MM.1S (cell line): Measurements from ENCODE around the gene SLC23A2.

Source experiments
- DNase-seq: peaks from one replicate; pipeline ENCODE4 v3.0.0-alpha.2; 2015
- H2AFZ ChIP-seq: fragments of 300-600 bp; sonication (generic); 2 replicates; pipeline ENCODE4 v1.6.0; 2016; ENCODE audit warnings: antibody characterized with exemption, low read length
- H3F3A ChIP-seq: fragments of 300-600 bp; sonication (generic); 2 replicates; pipeline ENCODE4 v1.6.1; 2016; ENCODE audit warnings: mild to moderate bottlenecking, antibody characterized with exemption, low read length, moderate library complexity, mixed read lengths; ENCODE audit not compliant: insufficient read depth
- H3K27ac ChIP-seq: fragments of 300-600 bp; sonication (generic); 2 replicates; pipeline ENCODE4 v1.5.1; 2016; ENCODE audit warnings: mild to moderate bottlenecking, low read length
- H3K27me3 ChIP-seq: fragments of 300-600 bp; sonication (generic); replicated peaks from 2 replicates; pipeline ENCODE4 v1.6.0; 2016; ENCODE audit warnings: low read length; ENCODE audit not compliant: insufficient read depth
- H3K36me3 ChIP-seq: fragments of 300-600 bp; sonication (generic); replicated peaks from 2 replicates; pipeline ENCODE4 v1.6.1; 2016; ENCODE audit warnings: mild to moderate bottlenecking, low read length, mixed read lengths; ENCODE audit not compliant: insufficient read depth
- H3K4me1 ChIP-seq: fragments of 300-600 bp; sonication (generic); 2 replicates; pipeline ENCODE4 v1.6.1; 2016; ENCODE audit warnings: low read length, mixed read lengths
- H3K4me2 ChIP-seq: fragments of 300-600 bp; sonication (generic); 2 replicates; pipeline ENCODE4 v1.6.0; 2016; ENCODE audit warnings: low read depth, low read length
- H3K4me3 ChIP-seq: fragments of 300-600 bp; sonication (generic); 2 replicates; pipeline ENCODE4 v1.5.1; 2016; ENCODE audit warnings: low read length, mixed read lengths
- H3K79me2 ChIP-seq: fragments of 300-600 bp; sonication (generic); 2 replicates; pipeline ENCODE4 v1.6.1; 2016; ENCODE audit warnings: mixed run types, low read length, mixed read lengths
- H3K9ac ChIP-seq: fragments of 300-600 bp; sonication (generic); 2 replicates; pipeline ENCODE4 v1.6.1; 2016; ENCODE audit warnings: low read length, mixed read lengths
- H3K9me2 ChIP-seq: fragments of 300-600 bp; sonication (generic); replicated peaks from 2 replicates; pipeline ENCODE4 v1.6.1; 2016; ENCODE audit warnings: mild to moderate bottlenecking, low read length, mixed read lengths; ENCODE audit not compliant: insufficient read depth
- H3K9me3 ChIP-seq: fragments of 300-600 bp; sonication (generic); replicated peaks from 2 replicates; pipeline ENCODE4 v1.6.1; 2016; ENCODE audit warnings: mild to moderate bottlenecking, low read length, mixed read lengths; ENCODE audit not compliant: insufficient read depth
- H4K20me1 ChIP-seq: fragments of 300-600 bp; sonication (generic); 2 replicates; pipeline ENCODE4 v1.6.1; 2016; ENCODE audit warnings: mild to moderate bottlenecking, low read length, moderate library complexity, mixed read lengths; ENCODE audit not compliant: insufficient read depth
- CTCF ChIP-seq: fragments of 300-600 bp; sonication (generic); IDR thresholded peaks from 2 replicates; pipeline ENCODE4 v1.5.1; 2016; ENCODE audit warnings: antibody characterized with exemption, low read length, mixed read lengths
- EZH2 ChIP-seq: fragments of 300-600 bp; sonication (generic); optimal IDR thresholded peaks from 2 replicates; pipeline ENCODE3; 2017; ENCODE audit warnings: low read depth, mild to moderate bottlenecking, antibody characterized with exemption, low read length, mixed read lengths
- EZH2phosphoT487 ChIP-seq: fragments of 300-600 bp; sonication (generic); IDR thresholded peaks from 2 replicates; pipeline ENCODE4 v1.6.1; 2018; ENCODE audit warnings: antibody characterized with exemption, low read length

The SLC23A2 gene

GRCh38 chr20:4893709-4894108 lies 107.6 kb downstream of the SLC23A2 start:
- Histone ChIP-seq H3K4me3 (no peak overlapping the region), H3K9me2 (no peaks in the 10 kb centered on the region), H3K9me3 (no peaks in the 10 kb centered on the region), H2AFZ (no peak overlapping the region), H3K4me2 (peak overlapping the region; percentile 74; the same call in 1 of the 2 replicates), H3K4me1 (peaks cover 50% of the 10 kb centered on the region), H3K9ac (no peak overlapping the region), H3F3A (peaks cover 24% of the 10 kb centered on the region), H3K27me3 (no peaks in the 10 kb centered on the region), H3K36me3 (no peaks in the 10 kb centered on the region), H3K79me2 (peaks cover 15% of the 10 kb centered on the region), H4K20me1 (no peaks in the 10 kb centered on the region), H3K27ac (peak overlapping the region; percentile 89)
- no peak for TF ChIP-seq EZH2phosphoT487
- no peak for TF ChIP-seq EZH2
- TF ChIP-seq CTCF = no peak
- DNase-seq = no peak

GRCh38 chr20:4891997-4892396 lies 109.3 kb downstream of the SLC23A2 start:
- peaks cover 35% of the 10 kb centered on the region for H3K4me1 ChIP-seq
- H3K27ac ChIP-seq = no peak overlapping the region
- H2AFZ ChIP-seq = no peak overlapping the region
- H3K4me3 ChIP-seq = no peak overlapping the region
- no peaks in the 10 kb centered on the region for H3K9me3 ChIP-seq
- peaks cover 24% of the 10 kb centered on the region for H3F3A ChIP-seq
- H4K20me1 ChIP-seq = no peaks in the 10 kb centered on the region
- TF ChIP-seq EZH2 (no peak), EZH2phosphoT487 (no peak), CTCF (no peak)
- no peak overlapping the region for H3K4me2 ChIP-seq
- no peak for DNase-seq
- H3K9me2 ChIP-seq = no peaks in the 10 kb centered on the region
- H3K27me3 ChIP-seq = no peaks in the 10 kb centered on the region
- H3K36me3 ChIP-seq = no peaks in the 10 kb centered on the region
- H3K9ac ChIP-seq = no peak overlapping the region
- peaks cover 15% of the 10 kb centered on the region for H3K79me2 ChIP-seq

- Histone ChIP-seq H4K20me1 (no peaks in the 10 kb centered on the region), H3K9me2 (no peaks in the 10 kb centered on the region), H2AFZ (no peak overlapping the region), H3K36me3 (no peaks in the 10 kb centered on the region), H3K4me2 (no peak overlapping the region), H3K4me1 (peaks cover 28% of the 10 kb centered on the region), H3K4me3 (no peak overlapping the region), H3K27me3 (no peaks in the 10 kb centered on the region), H3K9ac (no peak overlapping the region), H3K9me3 (no peaks in the 10 kb centered on the region), H3F3A (peaks cover 17% of the 10 kb centered on the region), H3K27ac (no peak overlapping the region), H3K79me2 (peaks cover 11% of the 10 kb centered on the region)
- DNase-seq = no peak
- no peak for TF ChIP-seq EZH2phosphoT487
- no peak for TF ChIP-seq EZH2
- TF ChIP-seq CTCF = no peak
Observed at GRCh38 chr20:4891190-4891763, 110.0 kb downstream of the SLC23A2 start.
